ENCODE measurements around the gene IRX3. TPM values are rescaled to one million over a fixed set of nuclear protein-coding genes. Genes with fewer than 3 reads are reported as not detected.

IRX3 gene
- total RNA-seq, 1 donor from 2014 or later: 0.40 TPM

DNA sequence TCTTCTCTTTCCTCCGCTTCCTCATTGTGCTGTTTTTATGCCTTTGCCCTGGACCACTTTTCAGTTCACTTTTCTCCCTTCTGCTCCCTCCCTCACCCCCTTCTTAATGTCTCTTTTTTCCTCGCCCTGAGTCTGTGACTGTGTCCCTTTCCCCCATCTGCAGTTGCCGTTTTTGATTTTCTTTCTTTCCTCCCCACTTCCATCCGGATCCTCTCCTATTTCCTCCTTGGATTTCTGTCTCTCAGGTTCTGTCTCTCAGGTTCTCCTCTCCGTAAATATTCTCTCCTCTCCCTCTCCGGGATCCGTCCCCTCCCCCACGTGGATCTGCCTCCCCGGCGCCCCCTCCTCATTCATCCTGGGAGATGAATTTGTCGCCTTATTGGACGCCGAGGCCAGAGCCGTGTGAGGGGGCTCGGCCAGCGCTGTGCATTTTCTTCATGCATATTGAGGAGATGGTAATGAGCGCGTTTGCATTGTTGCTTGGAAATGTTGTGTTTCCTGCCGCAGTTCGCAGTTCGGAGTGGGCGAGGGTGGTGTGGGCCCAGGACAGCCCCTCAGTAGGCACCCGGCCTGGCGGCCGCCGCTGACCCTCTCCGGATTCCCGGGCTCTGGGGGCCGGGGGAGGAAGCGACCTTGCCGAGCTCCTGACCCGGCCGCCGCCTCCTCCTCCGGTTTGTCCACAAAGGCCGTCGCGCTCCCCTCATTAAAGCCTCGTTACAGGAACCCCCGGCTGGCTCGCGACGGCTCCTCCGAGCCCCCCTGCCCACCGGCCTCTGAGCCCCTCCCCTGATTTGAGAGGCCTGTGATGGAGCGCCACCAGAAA, 4.5 kb upstream of the IRX3 start:
- DNase-seq (ENCODE audit: low read depth in 2 of 2): no peak

DNA sequence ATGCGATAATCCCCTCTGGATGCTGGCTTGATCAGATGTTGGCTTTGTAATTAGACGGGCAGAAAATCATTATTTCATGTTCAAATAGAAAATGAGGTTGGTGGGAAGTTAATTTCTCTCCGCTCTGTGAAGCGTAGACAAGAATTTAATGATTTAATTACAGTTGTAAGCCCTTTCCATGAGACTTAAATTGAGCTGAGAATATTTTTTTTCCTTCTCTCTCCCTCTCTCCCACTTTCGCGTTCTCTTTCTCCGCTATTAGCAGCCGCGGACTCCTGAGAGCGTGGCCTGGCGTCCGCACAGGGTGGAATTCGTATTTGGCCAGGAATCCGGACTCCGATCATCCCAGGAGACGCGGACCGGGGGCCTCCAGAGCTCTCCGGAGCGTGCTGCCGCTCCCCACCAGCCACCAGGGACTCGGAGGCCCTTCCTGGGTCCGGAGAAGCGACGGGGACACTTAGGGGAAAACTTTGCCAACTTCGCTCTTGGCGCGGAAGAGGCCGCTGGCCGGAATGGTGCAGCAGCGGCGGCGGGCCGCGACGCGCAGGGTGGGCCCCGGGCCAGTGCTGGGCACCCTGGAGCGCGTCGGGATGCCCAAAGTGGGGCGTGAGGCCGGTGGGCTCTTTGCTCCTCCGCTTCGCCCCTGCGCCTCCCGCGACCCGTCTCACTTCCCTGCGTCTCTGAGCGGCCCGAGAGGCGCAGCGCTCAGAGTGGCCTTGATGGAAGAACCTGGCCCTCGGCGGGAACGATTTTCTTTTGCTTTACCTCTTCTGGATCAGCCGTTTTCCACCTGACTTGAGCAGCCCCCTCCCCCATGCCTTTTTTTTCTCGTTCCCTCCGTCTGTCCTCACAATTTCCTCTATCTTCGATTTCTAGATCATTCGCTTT, 3.6 kb upstream of the IRX3 start:
- DNase-seq (ENCODE audit: low read depth in 2 of 2): no peak

GRCh38 chr16:54289242-54289944, 2.8 kb upstream of the IRX3 start:
- no peak for DNase-seq (ENCODE audit: low read depth in 2 of 2)

DNA sequence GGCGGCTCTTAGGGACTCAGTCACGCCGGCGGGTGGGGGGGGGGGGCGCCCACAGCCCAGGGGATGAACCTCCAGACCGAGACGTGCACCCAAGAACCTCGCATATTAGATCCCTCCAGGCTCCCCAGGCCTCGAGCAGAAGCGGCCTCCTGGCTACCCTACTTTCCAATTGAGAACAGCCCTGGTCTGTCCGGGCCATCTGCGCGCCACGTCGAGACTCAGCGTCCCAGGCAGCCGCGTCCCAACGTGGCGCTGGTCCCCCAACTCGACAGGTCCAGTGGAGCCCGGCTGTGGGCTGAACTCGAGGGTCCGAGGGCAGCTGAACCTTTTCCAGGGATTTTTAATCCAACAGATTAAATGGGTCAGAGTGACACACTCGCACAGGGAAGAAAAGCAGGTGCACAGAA, 2.3 kb upstream of the IRX3 start:
- DNase-seq (ENCODE audit: low read depth in 2 of 2): no peak

DNA sequence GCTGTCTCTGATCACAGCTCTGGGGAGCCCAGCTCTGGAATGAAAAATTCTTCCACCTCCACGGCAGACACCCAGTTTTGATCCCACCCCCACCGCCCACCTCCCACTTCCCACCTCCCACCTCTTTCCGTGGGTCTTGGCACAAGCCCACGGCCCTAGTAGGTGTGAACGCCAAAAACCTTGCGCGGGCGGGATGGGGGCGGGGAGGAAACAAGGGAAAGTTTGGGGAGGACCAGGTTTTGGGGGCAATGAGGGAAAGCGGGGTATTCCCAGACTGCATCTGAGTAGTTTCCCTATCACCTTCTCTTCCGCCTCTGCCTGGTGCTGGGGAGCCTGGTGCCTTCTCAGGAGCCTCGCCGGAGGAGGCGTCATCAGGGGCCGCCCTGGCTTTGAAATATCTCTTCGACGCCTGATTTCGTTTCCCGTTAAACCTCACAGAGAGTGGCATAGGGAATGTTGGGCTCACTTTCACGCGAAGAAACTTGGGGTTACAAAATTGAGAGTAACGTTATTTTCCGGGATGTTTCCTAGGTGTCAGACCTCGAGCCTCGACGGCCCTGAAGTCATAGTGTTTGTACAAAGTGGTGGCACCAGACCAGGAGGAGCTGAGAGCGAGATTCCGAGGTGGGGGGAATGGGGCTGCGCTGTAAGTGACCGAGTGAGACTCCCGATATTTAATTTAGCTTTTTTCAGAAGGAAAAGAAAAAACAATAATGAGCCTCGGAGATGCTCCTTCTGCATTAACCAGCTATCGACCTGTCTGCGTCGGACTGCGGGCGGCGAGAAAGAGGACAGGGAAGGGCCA, 1.6 kb upstream of the IRX3 start:
- no peak for DNase-seq (ENCODE audit: low read depth in 2 of 2)

DNA sequence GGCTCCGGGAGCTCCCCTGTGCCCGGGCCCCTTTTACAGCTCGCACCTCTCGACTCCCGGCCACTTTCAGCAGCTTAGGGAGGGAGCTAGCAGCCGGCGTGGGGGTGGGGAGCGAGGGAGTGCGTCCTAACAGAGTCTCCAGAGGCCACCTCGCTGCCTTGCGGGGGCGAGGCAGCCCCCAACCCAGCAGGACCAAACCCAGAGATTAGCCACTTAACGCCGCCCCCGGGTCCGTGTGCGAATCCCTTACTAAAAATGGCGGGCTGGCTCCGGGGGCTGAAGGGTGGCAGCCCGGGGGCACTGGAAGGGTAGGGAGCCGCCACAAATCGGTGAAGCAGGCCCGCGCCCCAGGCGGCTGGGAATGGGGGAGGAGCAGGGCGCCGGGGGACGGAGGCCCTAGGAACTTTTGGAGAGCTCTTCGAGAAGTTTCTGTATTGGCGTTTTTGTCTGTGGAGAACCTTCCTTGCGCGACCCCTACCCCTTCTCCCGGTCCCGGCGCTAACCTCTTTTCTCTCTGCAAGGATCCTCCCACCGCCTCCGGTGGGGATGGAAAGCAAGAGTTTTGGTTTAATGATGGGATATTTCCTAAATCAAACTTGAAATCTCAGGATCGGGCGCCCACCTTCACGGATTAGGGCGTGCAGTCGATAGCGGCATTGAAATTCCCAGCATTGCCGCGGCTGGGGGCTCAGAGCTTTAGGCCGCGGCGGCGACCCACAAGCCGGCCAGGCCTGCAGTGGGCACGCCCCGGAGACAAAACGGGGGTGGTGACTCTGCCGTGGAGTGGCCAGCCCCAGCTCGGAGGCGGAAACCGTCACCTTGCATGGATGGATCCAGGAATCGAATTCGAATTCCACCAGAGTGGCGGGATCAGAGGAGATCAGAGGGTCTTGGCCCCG, 793 bp upstream of the IRX3 start:
- DNase-seq (ENCODE audit: low read depth in 2 of 2): peak in 1 of 2 donors; percentile 14

DNA sequence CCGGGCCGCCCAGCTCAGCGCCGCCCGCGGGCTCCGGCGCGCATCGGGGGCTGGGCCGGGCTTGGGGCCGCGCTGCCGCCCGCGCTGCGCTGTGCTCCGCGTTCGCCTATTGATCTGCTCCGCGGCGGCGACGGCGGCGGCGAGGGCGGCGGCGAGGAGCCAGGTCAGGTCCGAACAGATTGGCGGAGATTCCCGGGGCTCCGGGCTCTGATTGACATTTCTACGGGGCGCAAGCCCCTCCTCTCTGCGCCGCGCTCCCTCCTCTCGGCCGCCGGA, 559 bp downstream of the IRX3 start:
- DNase-seq (ENCODE audit: low read depth in 2 of 2): peak in 1 of 2 donors; percentile 27

DNA sequence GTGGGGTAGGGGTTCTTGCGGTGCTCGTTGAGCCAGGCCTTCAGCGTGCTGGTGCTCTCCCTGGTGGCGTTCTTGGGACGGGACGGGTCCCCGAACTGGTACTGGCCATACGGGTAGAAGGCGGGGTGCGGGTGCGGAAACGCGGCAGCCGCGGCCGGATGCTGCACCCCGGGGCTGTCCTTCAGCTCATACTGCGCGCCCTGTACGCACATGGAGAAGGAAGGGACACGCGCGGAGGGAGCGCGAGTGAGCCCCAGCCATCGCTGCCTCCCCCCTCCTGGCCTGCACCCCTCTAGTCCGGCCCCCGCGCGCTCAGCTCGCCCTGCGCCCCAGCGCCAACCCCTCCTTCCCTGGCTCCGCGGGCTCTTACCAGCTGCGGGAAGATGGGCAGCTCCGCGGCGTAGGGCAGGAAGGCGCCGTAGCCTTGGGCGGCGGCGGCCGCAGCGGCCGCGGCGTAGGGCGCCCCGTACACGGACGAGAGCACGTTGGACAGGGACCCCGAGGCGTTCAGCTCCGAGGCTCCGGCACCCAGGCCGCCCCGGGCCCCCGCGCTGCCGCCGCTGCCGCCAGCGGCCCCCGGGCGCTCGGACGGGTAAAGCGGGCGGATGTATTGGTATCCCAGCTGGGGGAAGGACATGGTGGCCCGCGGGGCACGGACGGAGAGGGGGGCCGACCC, 1.0 kb downstream of the IRX3 start:
- no peak for DNase-seq (ENCODE audit: low read depth in 2 of 2)

DNA sequence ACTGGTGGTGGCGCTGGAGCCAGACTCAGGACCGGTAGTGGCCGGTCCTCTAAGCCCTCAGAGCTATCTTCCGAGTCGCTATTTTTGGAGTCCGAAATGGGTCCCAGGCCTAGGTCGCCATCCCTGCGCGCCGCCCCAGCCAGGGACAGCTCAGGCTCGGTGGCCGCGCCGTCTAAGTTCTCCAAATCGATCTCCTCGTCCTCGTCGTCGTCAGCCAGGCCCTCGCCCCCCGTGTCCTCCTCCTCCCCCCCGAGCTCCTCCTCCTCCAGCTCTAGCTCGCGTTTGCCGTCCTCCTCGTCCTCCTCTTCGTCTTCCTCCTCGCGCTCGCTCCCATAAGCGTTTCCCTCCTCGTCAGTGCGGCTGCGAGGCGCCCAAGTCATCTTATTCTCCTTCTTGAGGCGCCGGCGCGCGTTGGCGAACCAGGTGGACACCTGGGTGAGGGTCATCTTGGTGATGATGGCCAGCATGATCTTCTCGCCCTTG, 1.6 kb downstream of the IRX3 start:
- DNase-seq (ENCODE audit: low read depth in 2 of 2): no peak

DNA sequence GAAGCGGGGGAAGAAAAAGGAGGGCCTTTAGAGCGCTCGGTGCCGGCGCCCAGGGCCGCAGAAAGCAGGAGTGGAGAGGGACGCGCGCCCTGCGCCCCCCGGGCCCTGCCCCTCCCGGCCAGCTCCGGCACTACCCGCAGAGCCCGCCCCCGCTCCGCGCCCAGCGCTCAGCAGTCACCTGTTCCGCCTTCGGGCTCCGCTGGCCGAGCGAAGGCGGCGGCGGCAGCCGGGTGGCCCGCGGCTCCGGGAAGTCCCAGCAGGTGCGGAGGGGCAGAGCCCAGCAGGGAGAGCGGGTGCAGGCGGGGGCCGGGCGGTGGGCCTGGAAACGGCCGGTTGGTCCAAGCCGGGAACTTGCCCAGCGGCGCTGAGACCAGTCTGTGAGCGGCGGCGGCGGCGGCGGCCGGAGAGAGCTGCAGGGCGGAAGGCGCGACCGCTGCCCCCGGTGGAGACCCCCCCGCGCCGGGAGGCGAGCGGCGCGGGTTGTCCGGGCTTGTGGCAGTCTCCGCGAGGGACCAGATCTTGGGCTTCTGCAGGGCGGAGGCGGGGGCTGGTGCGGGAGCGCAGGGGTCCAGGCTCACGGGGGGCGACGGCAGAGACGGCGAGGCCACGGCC, 2.2 kb downstream of the IRX3 start:
- DNase-seq (ENCODE audit: low read depth in 2 of 2): no peak

DNA sequence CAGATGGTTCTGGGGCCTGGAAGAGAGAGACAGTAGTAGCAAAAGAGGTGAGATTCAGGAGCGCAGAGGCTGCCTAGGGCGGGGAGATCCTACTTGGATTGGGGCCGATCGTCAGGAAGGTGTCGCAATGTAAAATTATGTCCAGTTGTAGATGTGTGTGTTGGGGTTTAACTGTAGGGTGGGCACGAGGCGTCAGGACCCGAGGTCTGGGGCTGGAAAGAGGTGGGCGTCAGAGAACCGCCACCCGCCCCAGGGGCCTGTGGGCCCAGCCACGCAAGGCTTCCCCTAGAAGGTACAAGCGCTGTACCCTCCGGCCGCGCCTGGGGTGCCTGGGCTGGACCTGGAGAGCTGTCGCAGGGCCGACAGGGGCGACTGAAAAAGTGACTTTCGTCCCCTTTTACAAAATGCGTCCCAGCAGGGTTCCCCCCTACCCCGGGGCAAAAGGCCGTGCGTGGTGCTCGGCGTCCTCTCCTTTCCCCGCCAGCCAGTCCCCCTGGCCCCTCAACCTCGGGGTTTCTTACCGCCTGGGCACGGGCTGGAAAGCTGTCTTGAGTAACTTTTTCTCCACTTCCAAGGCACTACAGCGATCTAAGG, 2.8 kb downstream of the IRX3 start:
- DNase-seq (ENCODE audit: low read depth in 2 of 2): no peak

DNA sequence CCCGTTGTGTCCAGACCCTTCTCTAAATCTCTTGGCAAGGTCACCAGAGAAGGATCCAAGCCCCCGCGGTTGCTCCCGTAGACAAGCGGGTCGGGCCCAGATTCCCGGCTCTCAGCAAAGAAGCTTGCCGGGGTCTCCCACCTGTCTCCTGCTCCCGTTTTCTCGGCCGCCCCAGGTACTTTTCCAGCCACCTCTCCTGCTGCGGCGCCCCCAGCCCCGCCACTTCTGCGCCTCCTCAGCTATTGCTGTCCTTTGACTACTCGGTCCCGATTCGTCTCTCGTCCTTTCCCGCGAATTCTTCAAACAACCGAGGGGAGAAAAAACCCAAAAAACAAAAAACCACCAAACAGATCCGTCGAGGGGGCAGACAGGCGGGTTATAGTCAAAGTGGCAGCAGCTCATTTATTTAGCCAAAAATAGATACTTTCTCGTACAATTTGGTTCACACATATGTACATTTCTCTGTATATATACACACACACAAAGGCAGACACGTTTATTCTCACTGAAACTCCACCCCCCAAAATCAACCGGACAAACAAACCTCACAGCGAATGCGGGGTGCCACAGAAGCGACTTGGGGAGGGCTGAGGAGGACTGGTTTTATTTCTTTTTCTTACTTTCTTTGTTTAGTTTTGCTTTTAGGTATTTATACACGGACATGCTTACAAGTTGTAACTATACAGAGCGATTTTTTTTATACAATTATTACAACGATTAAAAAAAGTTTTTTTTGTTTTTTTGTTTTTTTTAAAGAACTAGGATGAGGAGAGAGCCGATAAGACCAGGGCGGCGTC, 3.5 kb downstream of the IRX3 start:
- no peak for DNase-seq (ENCODE audit: low read depth in 2 of 2)

GRCh38 chr16:54282202-54282927, 4.2 kb downstream of the IRX3 start:
- DNase-seq (ENCODE audit: low read depth in 2 of 2): peak; percentile 29 to 45

DNA sequence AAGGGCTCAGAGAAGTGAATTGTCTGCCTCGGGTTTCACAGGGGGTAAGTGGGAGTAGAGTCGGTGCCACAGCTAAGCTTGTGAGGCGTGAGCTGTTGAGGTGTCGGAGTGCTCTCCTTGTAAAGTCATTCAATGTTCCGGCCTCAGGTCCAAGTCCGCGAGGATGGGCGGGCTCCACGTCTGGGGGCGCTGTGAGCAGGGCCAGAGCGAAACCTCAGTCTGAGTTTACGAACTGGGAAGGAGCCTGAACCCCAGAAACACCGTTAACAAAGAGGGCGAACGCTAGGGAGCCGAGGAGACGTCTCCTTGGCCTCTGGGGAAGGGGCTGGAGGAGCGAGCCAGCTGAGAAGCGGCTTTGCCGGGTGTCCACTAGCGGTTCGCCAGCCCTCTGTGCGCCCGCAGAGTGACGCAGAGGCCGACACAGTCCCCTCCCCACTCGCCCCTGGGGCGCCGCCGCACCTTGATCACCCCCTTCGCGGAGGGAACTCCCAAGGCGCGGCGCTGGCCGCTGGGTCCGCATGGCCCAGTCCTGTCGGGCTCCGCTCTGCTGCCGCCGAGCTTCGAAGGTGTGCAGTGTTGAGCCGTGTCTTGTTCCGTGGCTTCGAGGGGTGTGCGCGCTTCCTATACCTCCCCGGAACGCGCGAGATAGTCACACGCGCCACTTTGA, 4.9 kb downstream of the IRX3 start:
- DNase-seq (ENCODE audit: low read depth in 2 of 2): no peak

- no peak for DNase-seq (ENCODE audit: low read depth in 2 of 2)
Observed at GRCh38 chr16:54280751-54281150, 5.8 kb downstream of the IRX3 start.

DNA sequence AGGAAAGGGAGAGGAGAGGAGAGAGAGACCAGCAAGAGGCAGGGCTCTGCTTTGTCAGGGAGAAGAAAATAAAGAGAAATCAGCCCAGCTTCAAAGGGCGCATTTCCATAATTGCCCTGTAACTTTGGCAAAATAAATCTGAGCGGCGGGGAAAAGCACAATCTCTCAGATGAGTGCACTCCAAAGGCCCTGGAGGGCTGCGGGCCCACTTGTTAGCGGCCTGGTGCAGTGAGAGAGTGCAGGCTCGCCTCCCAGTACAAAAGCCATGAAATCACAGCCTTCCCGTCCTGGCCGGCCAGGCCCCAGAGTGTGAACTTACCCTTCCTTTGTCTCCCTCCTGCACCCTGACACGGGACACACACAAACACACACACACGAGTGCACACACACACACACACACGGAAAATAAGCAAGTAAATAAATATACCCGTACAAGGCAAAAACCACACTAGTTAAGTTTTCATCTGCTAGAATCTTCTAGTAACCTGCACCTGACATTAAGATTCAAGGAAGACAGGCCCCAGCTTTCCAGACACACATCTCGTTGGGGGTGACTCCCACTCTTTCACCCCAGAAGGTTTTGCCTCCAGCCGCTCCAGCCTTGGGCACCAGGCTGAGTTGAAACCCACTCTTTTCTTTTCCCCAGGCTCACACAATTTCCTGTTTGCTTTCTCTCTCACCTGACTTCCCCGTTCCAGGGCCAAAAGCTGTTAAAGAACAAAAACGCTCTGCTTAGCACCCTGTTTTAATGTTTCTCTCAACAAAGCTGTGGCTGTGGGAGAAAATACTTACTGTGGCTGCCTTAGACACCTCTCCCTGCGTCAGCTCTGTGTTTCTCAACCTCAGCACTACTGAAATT, 8.5 kb downstream of the IRX3 start:
- DNase-seq (ENCODE audit: low read depth in 2 of 2): peak in 1 of 2 donors; percentile 29

All from lung microvascular endothelial cell (primary cell).